ENCODE data around the gene EXD3. TPM values are rescaled to one million over a fixed set of nuclear protein-coding genes. Genes with fewer than 3 reads are reported as not detected.
A peak's percentile ranks its signal among the peaks of the same experiment; 100 is the strongest.

The EXD3 gene
- total and polyA plus RNA-seq, 2 of the 4 experiments (the other 2 are of a cell fraction), result 1.1 to 7.4 TPM

- Histone ChIP-seq H2AK5ac (ENCODE audit: low read depth, low read length) (no peak overlapping the region), H2AFZ (replicated peaks; ENCODE audit: low read length, poor library complexity) (peak overlapping the region; percentile 21), H2BK5ac (ENCODE audit: low read depth, low read length, poor library complexity, severe bottlenecking) (no peak overlapping the region), H3K9me1 (ENCODE audit: insufficient read depth, low read length) (no peaks in the 10 kb centered on the region; the same call in 1 of the 2 replicates), H3K4ac (ENCODE audit: low read depth, low read length) (no peak overlapping the region), H3K9ac (ENCODE audit: low read depth, low read length) (no peak overlapping the region), H4K8ac (ENCODE audit: low read depth in 2 of 2, low read length in 2 of 2) (no peak overlapping the region), H4K5ac (ENCODE audit: low read depth, low read length) (no peak overlapping the region), H2BK15ac (ENCODE audit: low read depth, low read length) (no peak overlapping the region), H2BK20ac (ENCODE audit: low read depth, low read length) (no peak overlapping the region), H3K27me3 (ENCODE audit: control insufficient read depth, insufficient read depth, low read length) (no peaks in the 10 kb centered on the region), H3K23ac (ENCODE audit: low read depth, low read length) (no peak overlapping the region), H4K91ac (ENCODE audit: insufficient read depth, low read depth, low read length) (no peak overlapping the region), H3K56ac (ENCODE audit: extremely low read depth, insufficient read depth, low read length) (no peak overlapping the region), H3K79me1 (ENCODE audit: low read depth in 1 of 2, low read length in 2 of 2) (no peaks in the 10 kb centered on the region), H2BK120ac (ENCODE audit: low read depth, low read length) (no peak overlapping the region), H3K4me3 (ENCODE audit: insufficient read depth, low read depth, low read length) (no peak overlapping the region), H3K36me3 (ENCODE audit: control insufficient read depth, insufficient read depth, low read length) (peaks cover 4% of the 10 kb centered on the region; the same call in 1 of the 2 replicates), H2AK9ac (replicated peaks; ENCODE audit: low read depth, low read length, poor library complexity) (no peak overlapping the region), H3K18ac (ENCODE audit: low read depth, low read length) (no peak overlapping the region), H3K14ac (replicated peaks; ENCODE audit: low read depth, low read length) (no peak overlapping the region), H3K4me2 (ENCODE audit: low read depth, low read length) (no peak overlapping the region), H4K20me1 (ENCODE audit: insufficient read depth, low read length) (peaks cover 3% of the 10 kb centered on the region; the same call in 1 of the 2 replicates), H3K4me1 (ENCODE audit: control insufficient read depth, insufficient read depth, low read length) (peaks cover 5% of the 10 kb centered on the region; the same call in 1 of the 2 replicates), H3K27ac (ENCODE audit: insufficient read depth, low read length) (no peak overlapping the region), H3K9me3 (ENCODE audit: control insufficient read depth, insufficient read depth, low read length) (no peaks in the 10 kb centered on the region)
- POLR2A ChIA-PET (ENCODE audit: unreplicated experiment), result no interaction called here
- CTCF ChIA-PET, result no interaction called here
- DNase-seq (no peak), ATAC-seq (ENCODE audit: low read depth) (no peak)
- no CpG with 5 or more reads among the region's 13 CpGs for WGBS, 2 experiments (ENCODE audit: extremely low coverage in 2 of 2, insufficient read length in 1 of 2)
- in situ Hi-C loops (cut with MboI; ENCODE audit: low sequenced_read_pairs), result no loop called here
- intact Hi-C loops (cut with micrococcal nuclease), result no loop called here
- TF ChIP-seq SMC3 (IDR thresholded peaks at IDR 0.05; ENCODE audit: low read depth, low read length) (no peak), MAFK (IDR thresholded peaks at IDR 0.05; ENCODE audit: low read depth, low read length) (no peak), RFX5 (IDR thresholded peaks at IDR 0.05; ENCODE audit: low read depth, low read length) (no peak), FOS (IDR thresholded peaks at IDR 0.05; ENCODE audit: low read depth, low read length) (no peak), POLR2A (IDR thresholded peaks at IDR 0.05; ENCODE audit: low read depth, low read length) (no peak), CEBPB (IDR thresholded peaks at IDR 0.05; ENCODE audit: low read depth, low read length) (no peak)
- BruUV-seq (replicated peaks), result no TSS peak
- dilution Hi-C loops (cut with HindIII; ENCODE audit: low sequenced_read_pairs, unreplicated experiment), result no loop called here
Measured at GRCh38 chr9:137389428-137389746, 33.6 kb downstream of the EXD3 start.

All from IMR-90 (cell line).